DMS 273 treated with DMSO at 0.1 percent for 48 hours (cell line): ENCODE measurements around the gene NACA.
"Not testable (repeated sequence)": the region's sequence is repeated elsewhere in the genome, so short reads cannot be mapped to it uniquely, and the experiment has no call there.

ENCODE experiments used
- DNase-seq: peaks from one replicate; lab custom pipeline; 2025; lab: John Stamatoyannopoulos, UW

NACA gene

DNA sequence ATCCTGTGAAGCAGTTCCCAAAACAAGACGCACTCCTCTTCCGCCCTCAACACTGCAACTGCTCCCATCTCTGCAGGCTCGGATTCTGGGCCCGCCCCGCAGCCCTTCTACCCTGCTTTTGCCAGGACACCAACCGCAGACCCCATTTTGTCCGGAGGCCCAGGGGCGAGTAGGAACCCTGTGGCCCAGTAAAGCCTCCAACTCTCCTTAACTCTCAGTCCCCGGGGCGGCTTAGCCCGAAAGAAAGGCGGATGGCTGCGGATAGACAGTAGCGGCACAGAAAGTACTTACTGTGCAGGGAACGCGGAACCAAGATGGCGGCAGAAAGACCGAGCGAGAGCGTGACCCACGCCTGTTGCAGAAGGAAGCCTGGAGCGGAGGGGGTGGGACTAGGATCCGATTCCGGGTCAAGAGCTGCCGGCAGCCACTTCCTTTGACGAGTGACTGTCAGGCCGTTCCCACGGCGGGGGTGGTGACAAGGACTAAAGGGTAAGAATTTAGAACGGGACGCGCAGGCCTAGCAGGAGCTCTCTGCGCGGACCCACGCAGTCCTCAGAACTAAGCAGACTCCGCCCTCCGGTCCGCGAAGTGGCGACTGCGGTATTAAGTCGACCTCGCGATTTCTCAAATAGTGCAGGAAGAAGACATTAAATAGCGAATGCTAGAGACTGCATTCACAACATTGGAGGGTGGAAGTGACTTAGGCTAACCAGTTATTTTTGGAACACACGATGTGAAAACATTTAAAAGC is at the start of gene NACA:
Gene NACA (minus strand): TSS at position 328 of the 751 bp plus-strand sequence. CDS start 778 bp downstream, outside the sequence.
- peak; percentile 92 for DNase-seq

DNA sequence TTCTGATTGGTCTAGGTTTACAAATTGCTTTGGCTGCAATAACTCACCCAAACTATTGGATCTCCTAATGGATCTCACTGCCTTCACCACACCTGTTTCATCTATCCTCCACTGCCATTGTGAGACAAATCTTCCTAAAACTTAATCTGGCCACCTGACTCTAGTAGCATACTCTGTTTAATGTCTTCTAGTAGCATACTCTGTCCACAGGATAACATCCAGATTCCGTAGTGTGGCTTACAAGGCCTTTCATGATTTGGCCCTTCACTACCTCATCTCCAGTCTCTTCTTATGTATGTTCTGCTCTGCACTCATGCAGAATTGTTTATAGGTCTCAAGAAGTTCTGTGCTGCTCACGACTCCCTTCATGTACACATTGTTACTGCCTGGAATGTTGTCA is 48.0 kb upstream of the NACA start:
- no peak for DNase-seq

GRCh38 chr12:56772625-56773024 is 47.5 kb upstream of the NACA start:
- DNase-seq, result no peak

DNA sequence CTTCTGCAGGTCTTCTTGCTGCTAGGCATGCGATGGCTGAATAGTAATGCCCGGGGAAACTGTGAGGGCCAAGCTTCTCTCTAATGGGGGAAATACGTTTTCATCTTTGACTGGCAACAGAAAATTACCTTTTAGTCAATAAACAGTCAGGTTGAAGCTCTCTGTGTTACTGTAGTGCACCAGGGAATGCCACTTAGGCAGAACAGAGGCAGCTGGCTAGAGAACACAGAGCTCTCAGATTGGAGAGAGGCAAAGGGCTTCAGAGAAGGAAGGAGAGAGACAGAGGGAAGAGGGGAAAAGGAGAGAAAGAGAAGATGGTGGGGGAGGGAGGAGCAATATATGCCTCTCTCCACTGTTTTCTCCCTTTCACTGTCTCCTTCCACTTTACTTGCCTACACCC is 44.8 kb upstream of the NACA start:
- no peak for DNase-seq

- no peak for DNase-seq
These were observed 43.3 kb upstream of the NACA start for GRCh38 chr12:56768424-56768823.

DNA sequence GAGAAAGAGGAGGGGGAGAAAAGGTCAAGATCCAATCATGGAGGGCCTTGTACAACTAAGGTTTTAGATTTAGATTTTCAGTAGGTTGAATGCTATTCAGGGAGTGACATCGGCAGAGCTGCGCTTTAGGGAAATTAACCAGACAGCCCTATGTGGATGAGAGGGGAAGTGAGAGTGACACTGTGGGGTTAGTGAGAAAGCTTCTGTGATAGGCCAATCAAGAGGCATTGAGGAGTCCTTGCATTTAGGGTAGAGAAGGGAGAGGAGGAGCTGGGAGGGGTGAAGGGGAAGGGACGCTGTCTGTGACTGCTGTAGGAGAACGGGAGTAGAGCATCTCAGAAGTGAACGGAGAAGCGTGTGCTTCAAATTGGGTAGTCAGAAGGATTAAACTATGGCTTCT is 41.4 kb upstream of the NACA start:
- DNase-seq, result no peak

GRCh38 chr12:56763753-56764657 is 38.9 kb upstream of the NACA start:
- no peak for DNase-seq

DNA sequence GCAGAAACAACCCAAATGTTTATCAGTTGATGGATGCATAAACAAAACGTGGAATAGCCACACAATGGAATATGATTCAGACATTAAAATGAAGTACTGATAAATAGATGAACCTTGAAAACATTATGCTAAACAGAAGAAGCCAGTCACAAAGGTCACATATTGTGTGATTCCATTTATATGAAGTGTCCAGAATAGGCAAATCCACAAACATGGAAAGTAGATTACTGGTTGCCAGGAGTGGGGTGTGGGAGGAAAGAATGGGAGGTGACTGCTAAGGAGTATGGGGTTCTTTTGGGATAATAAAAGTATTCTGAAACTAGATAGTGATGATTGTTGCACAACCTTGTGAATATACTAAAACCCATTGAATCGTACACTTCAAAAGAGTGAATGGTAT is 36.7 kb upstream of the NACA start:
- no peak for DNase-seq

DNA sequence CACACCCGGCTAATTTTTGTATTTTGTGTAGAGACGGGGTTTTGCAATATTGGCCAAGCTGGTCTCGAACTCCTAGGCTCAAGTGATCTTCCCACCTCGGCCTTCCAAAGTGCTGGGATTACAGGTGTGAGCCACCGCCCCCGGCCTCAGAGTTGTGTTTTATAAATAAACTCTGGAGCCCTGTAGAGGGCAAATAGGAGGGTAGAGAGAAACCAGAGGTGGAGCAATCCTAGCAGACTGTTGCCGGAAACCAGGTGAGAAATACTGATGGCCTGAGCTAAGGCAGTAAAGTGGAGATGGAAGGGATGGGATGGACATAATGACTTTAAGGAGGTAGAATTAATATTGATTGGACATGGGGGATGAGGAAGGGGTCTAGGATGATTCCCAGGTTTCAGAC is 35.4 kb upstream of the NACA start:
- DNase-seq, result no peak

GRCh38 chr12:56759263-56759908 is 34.3 kb upstream of the NACA start:
- DNase-seq, result no peak

- no peak for DNase-seq
These were observed 33.7 kb upstream of the NACA start for GRCh38 chr12:56758728-56759262.

GRCh38 chr12:56757971-56758370 is 32.9 kb upstream of the NACA start:
- DNase-seq, result not testable (repeated sequence)

GRCh38 chr12:56753566-56753965 is 28.5 kb upstream of the NACA start:
- no peak for DNase-seq

- DNase-seq, result peak; percentile 40
These were observed 26.9 kb upstream of the NACA start, which contains the start of gene PRIM1 for GRCh38 chr12:56751712-56752598. PRIM1 (minus strand) TSS chr12:56752323; CDS start chr12:56752298, 25 bp downstream.

GRCh38 chr12:56750596-56750995 is 25.5 kb upstream of the NACA start:
- not testable (repeated sequence) for DNase-seq

GRCh38 chr12:56749853-56750252 is 24.8 kb upstream of the NACA start:
- no peak for DNase-seq

DNA sequence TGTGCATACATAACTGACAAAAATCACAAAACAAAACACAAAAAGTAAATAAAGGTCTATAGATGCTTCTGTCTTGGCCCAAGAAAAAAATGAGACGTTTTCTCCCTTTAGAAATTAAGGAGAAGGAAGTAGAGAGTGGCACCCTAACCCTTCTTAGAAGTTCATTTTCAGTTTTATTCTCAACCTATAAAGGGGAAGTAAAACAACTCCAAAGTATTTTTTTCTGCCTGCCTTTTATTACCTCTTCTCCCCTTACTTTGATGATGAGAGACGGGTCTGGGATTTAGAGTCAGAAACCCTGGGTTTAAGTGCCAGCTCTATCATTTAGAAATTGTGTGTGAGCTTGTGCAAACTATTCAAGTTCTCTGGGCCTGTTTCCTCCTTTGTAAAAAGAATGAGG is 24.3 kb upstream of the NACA start:
- DNase-seq, result no peak

DNA sequence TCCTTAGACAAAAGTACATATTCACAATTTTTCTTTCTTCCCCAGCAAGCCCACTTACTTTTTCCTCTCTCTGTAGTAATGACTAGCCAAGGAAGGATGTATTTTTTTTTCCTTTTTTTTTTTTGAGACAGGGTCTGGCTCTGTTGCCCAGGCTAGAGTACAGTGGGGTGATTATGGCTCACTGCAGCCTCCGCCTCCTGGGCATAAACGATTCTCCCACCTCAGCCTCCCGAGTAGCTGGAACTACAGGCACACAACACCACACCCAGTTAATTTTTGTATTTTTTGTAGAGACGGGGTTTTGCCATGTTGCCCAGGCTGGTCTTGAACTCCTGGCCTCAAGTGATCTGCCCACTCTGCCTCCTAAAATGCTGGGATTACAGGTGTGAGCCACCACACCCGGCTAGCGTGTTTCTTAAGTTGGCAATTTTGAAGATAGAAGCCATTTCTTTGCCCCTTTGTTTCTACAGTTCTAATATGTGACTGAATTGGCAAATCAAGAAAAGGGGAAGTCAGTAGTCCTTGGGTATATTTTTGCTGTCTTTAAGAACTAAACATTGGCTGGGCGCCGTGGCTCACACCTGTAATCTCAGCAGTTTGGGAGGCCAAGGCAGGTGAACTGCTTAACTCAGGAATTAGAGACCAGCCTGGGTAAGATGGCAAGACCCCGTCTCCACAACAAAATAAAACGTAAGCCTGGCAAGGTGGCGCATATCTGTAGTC is 3.2 kb upstream of the NACA start:
- DNase-seq, result no peak

- not testable (repeated sequence) for DNase-seq
These were observed 1.1 kb upstream of the NACA start for GRCh38 chr12:56726196-56726675.

- no peak for DNase-seq
These were observed 614 bp upstream of the NACA start for GRCh38 chr12:56725723-56726102.

- no peak for DNase-seq
These were observed 463 bp downstream of the NACA start for GRCh38 chr12:56724701-56724971.
